IPS-20b (cell line): ENCODE data around the gene COLEC11.
"Not testable (repeated sequence)": the region's sequence is repeated elsewhere in the genome, so short reads cannot be mapped to it uniquely, and the experiment has no call there.

Source experiments
- H3K27ac ChIP-seq: one replicate; pipeline ENCODE4 v1.5.1; 2013; ENCODE audit warnings: low read length
- H3K27me3 ChIP-seq: 2 replicates; pipeline ENCODE4 v1.6.1; 2013; ENCODE audit warnings: mild to moderate bottlenecking, low read length, inconsistent platforms; ENCODE audit not compliant: insufficient read depth
- H3K36me3 ChIP-seq: 2 replicates; pipeline ENCODE4 v1.6.1; 2013; ENCODE audit warnings: low read depth, mild to moderate bottlenecking, inconsistent platforms, low read length, moderate library complexity; ENCODE audit not compliant: insufficient read depth
- H3K4me1 ChIP-seq: 2 replicates; pipeline ENCODE4 v1.6.1; 2013; ENCODE audit warnings: mild to moderate bottlenecking, control low read depth, inconsistent platforms, low read length, moderate library complexity; ENCODE audit not compliant: insufficient read depth
- H3K4me3 ChIP-seq: 2 replicates; pipeline ENCODE4 v1.5.1; 2013; ENCODE audit warnings: mild to moderate bottlenecking, low read length, inconsistent platforms
- H3K9ac ChIP-seq: 2 replicates; pipeline ENCODE4 v1.6.1; 2013; ENCODE audit warnings: low read depth, mild to moderate bottlenecking, inconsistent platforms, low read length, moderate library complexity
- H3K9me3 ChIP-seq: 2 replicates; pipeline ENCODE4 v1.6.1; 2013; ENCODE audit warnings: mild to moderate bottlenecking, low read depth, low read length, inconsistent platforms; ENCODE audit not compliant: insufficient read depth

Gene COLEC11

DNA sequence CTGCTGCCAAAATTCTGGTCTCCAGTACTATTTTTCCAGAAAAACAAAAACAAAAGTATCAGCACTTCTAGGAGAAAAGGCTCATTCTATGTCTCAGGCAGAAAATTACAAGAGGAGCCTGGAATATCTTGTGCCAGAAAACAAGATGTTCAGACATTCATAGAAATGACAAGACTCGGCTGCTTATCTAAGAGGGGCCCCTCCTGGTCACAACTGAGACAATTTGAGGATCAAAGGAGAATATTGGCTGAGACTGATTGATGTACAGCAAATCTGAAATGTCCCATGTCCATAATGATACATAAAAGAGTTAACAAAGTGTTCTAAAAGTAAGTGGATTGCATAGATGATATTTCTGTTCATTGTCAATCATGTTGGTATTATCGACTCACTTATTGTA is 22.3 kb upstream of the COLEC11 start:
- Histone ChIP-seq H3K4me1 (peaks cover 9% of the 10 kb centered on the region; the same call in 1 of the 2 replicates), H3K9ac (no peak overlapping the region), H3K4me3 (no peak overlapping the region), H3K36me3 (peaks cover 20% of the 10 kb centered on the region), H3K27ac (no peak overlapping the region), H3K27me3 (no peaks in the 10 kb centered on the region), H3K9me3 (no peaks in the 10 kb centered on the region)

DNA sequence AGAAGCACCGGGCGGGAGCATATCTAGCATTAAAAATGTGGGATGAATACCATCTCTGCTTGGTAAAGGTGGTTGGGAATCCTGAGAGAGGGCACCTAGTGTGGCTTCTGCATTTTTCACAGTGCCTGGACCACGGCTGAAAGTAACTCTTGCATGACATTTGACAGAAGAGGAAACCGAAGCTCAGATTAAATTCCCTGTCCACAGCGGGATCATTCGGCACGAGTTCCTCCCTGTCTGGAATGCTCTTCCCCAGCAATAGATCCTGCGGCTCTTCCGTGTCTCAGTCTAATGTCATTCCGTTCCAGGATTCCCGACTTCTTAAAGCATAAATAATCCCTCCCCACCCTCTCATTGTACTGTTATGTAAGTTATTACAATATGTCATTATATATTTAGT is 20.8 kb upstream of the COLEC11 start:
- Histone ChIP-seq H3K36me3 (peaks cover 35% of the 10 kb centered on the region), H3K27me3 (no peaks in the 10 kb centered on the region), H3K27ac (no peak overlapping the region), H3K9me3 (no peaks in the 10 kb centered on the region), H3K4me3 (no peak overlapping the region), H3K4me1 (peaks cover 9% of the 10 kb centered on the region; the same call in 1 of the 2 replicates), H3K9ac (no peak overlapping the region)

DNA sequence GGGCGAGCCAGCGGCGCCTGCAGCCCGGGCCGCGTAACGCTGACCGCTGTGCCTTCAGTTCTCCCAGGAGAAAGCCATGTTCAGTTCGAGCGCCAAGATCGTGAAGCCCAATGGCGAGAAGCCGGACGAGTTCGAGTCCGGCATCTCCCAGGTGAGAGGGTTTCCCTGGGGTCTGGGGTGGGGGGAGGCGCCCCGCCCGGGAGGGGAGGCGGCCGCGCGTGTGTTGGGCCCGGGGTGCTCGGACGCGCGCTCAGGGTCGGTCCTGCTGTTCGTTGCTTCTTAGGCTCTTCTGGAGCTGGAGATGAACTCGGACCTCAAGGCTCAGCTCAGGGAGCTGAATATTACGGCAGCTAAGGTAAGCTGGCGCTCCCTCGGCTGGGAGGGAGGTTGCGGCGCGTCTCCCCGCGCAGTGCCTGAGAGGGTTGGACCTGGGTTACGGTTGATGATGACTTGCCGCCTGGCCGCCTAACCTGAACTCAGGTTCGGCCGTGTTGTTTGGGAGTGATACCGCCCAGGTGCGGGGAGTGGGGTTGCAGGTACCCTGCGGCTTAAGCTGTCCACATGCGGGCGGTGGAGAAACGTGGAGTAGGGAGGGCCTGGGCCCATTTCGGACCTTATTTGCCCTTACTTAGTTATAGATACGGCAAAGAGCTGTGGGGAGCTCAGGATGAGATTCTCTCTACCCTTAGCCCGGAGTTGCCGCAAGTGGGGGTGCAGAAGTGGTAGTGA is 19.2 kb upstream of the COLEC11 start:
- Histone ChIP-seq H3K36me3 (peaks cover 51% of the 10 kb centered on the region), H3K4me3 (peak overlapping the region; percentile 100), H3K4me1 (peaks cover 9% of the 10 kb centered on the region; the same call in 1 of the 2 replicates), H3K27ac (peak overlapping the region; percentile 85), H3K9ac (peak overlapping the region; percentile 98), H3K9me3 (no peaks in the 10 kb centered on the region), H3K27me3 (no peaks in the 10 kb centered on the region)

DNA sequence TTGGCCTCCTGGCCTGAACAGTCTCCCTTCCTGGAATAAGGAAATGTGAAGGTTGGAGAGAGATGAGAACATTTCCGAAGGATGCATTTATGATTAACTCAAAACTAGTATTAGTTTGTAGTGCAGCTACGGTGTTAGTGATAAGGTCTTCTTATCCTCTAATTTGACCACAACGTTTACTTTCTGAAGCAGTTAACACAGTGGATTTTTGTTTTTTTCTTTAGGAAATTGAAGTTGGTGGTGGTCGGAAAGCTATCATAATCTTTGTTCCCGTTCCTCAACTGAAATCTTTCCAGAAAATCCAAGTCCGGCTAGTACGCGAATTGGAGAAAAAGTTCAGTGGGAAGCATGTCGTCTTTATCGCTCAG is 18.7 kb upstream of the COLEC11 start:
- Histone ChIP-seq H3K27ac (peak overlapping the region; percentile 85), H3K4me3 (peak overlapping the region; percentile 100), H3K9ac (peak overlapping the region; percentile 98), H3K36me3 (peaks cover 56% of the 10 kb centered on the region)
- not testable (repeated sequence) for H3K27me3 ChIP-seq, H3K9me3 ChIP-seq, H3K4me1 ChIP-seq

DNA sequence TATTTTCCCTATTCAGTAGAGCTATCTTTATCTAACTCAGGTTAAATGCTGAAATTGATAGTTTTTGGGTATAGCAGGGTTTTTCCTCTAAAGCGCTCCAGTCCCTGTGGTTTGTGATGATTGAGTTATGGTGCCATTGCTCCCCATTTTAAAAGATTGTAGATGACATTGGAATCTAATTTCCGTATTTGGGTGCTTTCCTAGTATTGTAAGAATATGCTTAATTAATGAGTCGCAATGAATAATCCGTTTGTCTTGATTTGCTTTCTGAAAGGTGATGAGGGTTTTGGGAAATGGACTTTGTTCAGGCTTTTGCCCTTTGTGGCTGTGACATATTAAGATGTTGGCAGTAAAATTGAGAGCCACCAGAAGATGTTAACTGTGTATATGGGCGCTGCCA is 15.9 kb upstream of the COLEC11 start:
- Histone ChIP-seq H3K9me3 (no peaks in the 10 kb centered on the region), H3K36me3 (peaks cover 84% of the 10 kb centered on the region), H3K9ac (peak overlapping the region; percentile 56; the same call in 1 of the 2 replicates), H3K4me1 (peaks cover 9% of the 10 kb centered on the region; the same call in 1 of the 2 replicates), H3K4me3 (peak overlapping the region; percentile 100; the same call in 1 of the 2 replicates), H3K27ac (no peak overlapping the region), H3K27me3 (no peaks in the 10 kb centered on the region)

DNA sequence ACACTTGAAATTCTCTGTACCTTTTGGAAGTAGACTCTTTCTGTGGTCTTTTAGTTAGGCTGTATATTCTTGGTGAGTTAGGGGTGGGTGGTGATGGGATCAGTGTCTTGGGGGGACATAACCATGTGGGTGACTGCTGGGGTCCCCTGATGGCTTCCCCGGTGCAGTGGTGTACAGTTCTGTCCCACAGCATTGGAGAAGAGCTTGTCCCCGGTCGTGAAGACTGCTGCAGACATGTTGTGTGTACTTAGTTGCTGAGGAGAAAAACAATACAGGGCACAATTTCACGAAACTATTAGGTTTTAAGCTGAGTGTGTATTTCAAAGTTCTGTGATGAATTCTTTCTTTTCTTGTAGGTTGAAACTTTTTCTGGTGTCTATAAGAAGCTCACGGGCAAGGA is 14.5 kb upstream of the COLEC11 start:
- Histone ChIP-seq H3K36me3 (peaks cover 95% of the 10 kb centered on the region), H3K9me3 (no peaks in the 10 kb centered on the region), H3K27me3 (no peaks in the 10 kb centered on the region), H3K4me1 (peaks cover 9% of the 10 kb centered on the region; the same call in 1 of the 2 replicates), H3K9ac (no peak overlapping the region), H3K27ac (no peak overlapping the region), H3K4me3 (no peak overlapping the region)

DNA sequence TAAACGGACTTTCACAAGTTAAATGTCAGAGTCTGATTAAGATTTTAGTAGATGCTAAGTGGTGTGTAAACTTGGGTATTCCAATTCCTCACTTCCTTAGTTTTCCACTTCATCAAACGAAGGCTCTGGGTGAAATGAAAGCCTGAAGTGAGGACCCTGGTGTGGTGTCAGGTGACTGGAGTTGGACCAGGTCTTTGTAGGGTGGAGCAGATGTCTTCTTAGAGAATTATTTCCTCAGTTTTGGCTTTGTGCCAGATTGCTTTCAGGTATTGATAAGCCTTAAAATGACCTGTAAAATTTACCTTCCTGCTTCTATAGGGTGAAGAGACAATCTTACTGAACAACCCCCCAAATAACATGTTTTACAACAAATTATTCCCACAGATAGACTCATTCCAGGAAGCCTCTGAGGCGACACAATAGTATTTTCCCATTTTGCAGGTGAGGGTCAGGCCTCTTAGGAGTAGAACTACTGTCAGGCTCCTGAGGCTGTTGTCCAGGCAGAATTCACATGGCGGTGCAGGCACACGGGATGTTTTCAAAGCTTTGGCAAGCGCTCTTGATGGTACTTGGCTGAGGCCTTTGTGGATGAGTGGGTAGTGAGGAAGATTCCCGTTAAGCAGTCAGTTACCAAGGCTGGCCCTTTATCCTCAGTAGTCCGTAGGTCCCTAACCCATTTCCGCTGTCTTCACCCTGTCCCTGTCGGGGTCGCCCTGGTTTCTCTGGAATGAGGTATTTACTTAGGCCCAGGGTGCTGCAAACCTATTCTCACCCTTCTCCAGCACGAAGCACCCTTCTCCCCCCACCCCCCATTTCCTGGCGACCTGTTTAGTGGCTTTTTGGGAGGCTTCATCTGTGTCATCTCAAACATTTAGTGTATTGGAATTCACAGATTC is 13.3 kb upstream of the COLEC11 start:
- no peak overlapping the region for H3K27ac ChIP-seq
- no peaks in the 10 kb centered on the region for H3K9me3 ChIP-seq
- H3K27me3 ChIP-seq, result no peaks in the 10 kb centered on the region
- no peak overlapping the region for H3K4me3 ChIP-seq
- H3K36me3 ChIP-seq, result peaks cover 85% of the 10 kb centered on the region
- H3K4me1 ChIP-seq, result peaks cover 7% of the 10 kb centered on the region; the same call in 1 of the 2 replicates
- H3K9ac ChIP-seq, result no peak overlapping the region

DNA sequence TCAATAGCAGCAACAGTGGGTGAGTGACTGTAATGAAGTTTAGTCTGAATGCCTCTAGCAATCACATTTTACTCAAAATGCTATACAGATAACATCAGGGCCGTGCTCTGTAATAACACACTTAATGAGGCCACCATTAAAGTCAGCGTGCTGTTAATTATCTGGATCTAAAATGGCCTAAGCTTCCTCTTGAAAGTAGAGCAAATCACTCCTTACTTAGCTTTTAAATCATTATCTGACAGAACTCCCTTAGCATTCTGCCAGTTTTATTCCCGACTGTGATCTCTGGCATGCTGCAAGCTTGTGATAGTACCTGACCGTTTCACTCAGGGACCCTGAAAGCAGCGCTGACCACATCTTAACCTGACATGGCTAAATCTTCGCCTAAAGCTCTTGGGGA is 10.8 kb upstream of the COLEC11 start:
- H3K4me3 ChIP-seq, result no peak overlapping the region
- no peaks in the 10 kb centered on the region for H3K4me1 ChIP-seq
- peaks cover 60% of the 10 kb centered on the region for H3K36me3 ChIP-seq
- H3K9ac ChIP-seq, result no peak overlapping the region
- H3K27me3 ChIP-seq, result no peaks in the 10 kb centered on the region
- no peak overlapping the region for H3K27ac ChIP-seq
- no peaks in the 10 kb centered on the region for H3K9me3 ChIP-seq

DNA sequence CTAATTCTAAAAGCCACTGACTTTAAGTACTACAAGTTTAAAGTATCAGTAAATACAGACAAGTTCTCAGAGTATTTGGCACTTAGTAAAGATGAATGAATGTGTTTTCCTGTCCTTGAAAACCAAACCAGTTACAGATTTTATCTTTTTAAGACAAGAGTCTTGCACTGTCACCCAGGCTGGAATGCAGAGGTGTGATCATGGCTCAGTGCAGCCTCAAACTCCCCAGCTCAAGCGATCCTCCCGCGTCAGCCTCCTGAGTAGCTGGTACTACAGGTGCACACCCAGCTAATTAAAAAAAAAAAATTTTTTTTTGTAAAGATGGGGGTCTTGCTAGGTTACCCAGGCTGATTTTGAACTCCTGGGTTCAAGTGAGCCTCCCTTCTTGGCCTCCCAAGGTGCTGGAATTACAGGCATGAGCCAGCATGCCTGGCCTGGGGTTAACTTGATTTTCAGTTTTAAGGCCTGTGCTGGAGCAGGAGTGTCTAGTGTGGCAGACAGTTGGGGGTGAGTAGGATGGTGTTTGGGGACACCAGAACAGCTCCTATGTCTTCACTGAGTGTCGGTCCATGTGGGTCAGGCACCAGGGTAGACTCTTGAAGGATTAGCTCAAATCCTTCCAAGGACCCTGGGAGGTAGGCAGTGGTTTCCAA is 10.2 kb upstream of the COLEC11 start:
- H3K9ac ChIP-seq, result no peak overlapping the region
- no peak overlapping the region for H3K27ac ChIP-seq
- H3K4me3 ChIP-seq, result no peak overlapping the region
- H3K36me3 ChIP-seq, result peaks cover 54% of the 10 kb centered on the region
- H3K27me3 ChIP-seq, result no peaks in the 10 kb centered on the region
- no peaks in the 10 kb centered on the region for H3K9me3 ChIP-seq
- no peaks in the 10 kb centered on the region for H3K4me1 ChIP-seq

DNA sequence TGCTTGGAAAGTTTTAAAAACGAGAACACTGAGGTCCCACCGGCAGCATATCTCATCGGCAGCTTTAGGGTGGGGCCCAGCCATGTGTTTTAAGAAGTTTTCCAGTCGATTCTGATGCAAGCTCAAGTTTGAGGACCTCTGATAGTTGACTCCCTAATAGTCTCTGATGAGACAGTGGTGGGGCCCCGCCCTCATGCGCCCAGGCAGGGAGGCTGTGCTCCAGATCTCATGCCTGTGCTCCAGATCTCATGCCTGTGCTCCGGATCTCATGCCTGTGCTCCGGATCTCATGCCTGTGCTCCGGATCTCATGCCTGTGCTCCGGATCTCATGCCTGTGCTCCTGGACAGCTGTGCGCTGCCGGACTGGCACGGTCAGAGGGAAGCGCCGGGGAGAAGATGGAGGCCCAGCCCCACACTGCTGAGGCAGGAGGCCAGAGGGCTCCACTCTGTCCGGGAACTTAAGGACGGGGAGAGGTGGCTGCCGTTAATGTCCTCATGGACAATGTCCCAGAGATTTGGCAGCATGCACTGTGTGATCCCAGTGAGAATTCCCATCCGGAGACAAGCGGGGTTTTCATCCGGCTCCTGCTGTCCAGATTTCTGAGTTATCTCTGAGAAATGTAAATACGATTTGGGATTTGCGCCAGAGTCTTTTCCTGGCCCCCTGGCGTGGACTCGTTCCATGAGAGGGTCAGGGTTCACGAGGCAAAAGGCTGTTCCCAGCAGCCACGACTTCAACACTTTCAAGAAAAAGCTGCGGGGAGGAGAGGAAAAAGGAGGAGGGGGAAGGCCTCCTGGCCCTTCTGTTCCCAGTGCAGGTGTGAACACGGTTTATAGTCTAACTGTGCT is 9.4 kb upstream of the COLEC11 start:
- no peaks in the 10 kb centered on the region for H3K27me3 ChIP-seq
- H3K4me3 ChIP-seq, result no peak overlapping the region
- H3K9me3 ChIP-seq, result no peaks in the 10 kb centered on the region
- no peaks in the 10 kb centered on the region for H3K4me1 ChIP-seq
- H3K36me3 ChIP-seq, result peaks cover 46% of the 10 kb centered on the region
- H3K9ac ChIP-seq, result no peak overlapping the region
- no peak overlapping the region for H3K27ac ChIP-seq

DNA sequence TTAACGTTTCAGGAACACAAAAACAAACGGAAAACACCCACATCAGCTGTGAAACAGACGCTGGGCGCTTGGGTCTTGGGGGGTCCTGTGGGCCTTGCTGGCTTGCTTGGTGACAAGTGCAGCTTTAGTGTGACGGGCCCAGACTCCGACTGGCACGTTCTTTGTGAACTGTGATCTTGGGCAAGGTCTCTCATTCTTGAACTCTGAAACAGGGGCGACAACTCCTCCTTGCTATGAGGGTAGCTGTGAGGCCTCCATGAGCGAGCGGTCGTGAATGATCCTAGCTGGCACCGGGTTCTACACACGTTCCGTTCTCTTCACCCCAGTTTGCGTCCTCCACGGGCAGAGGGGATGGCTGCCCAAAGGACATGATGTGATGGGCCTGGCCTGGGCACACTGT is 8.7 kb upstream of the COLEC11 start:
- H3K27me3 ChIP-seq, result no peaks in the 10 kb centered on the region
- no peak overlapping the region for H3K9ac ChIP-seq
- H3K4me3 ChIP-seq, result no peak overlapping the region
- peaks cover 39% of the 10 kb centered on the region for H3K36me3 ChIP-seq
- no peaks in the 10 kb centered on the region for H3K4me1 ChIP-seq
- H3K27ac ChIP-seq, result no peak overlapping the region
- H3K9me3 ChIP-seq, result no peaks in the 10 kb centered on the region
